HCT116 (cell line): Measurements from ENCODE around the gene A3GALT2.

Experiments used
- CBX3 ChIP-seq: IDR thresholded peaks from 2 replicates; pipeline ENCODE4 v1.6.1; 2012; ENCODE audit warnings: low read depth
- CTCF ChIP-seq, 3 experiments: fragments of 200-600 bp in 1 of 3; sonication (generic) in 1 of 3; IDR thresholded peaks in 2 of 3; conservative IDR thresholded peaks in 1 of 3; 2 replicates each; pipeline ENCODE4 v1.5.1; 2012 to 2017; ENCODE audit warnings: low read depth in 2 of 3, low read length in 2 of 3, antibody characterized with exemption in 1 of 3, borderline replicate concordance in 1 of 3, control low read depth in 1 of 3, mild to moderate bottlenecking in 1 of 3, mixed read lengths in 1 of 3, mixed run types in 1 of 3, moderate library complexity in 1 of 3; ENCODE audit not compliant: insufficient read depth in 1 of 3
- POLR2A ChIP-seq: IDR thresholded peaks from 2 replicates; pipeline ENCODE4 v1.7.0; 2011; ENCODE audit warnings: borderline replicate concordance; ENCODE audit not compliant: insufficient read depth, insufficient read length; ENCODE audit errors: extremely low read depth
- POLR2AphosphoS5 ChIP-seq: IDR thresholded peaks from 2 replicates; pipeline ENCODE4 v1.6.1; 2011; ENCODE audit warnings: mild to moderate bottlenecking, low read depth, low read length, moderate library complexity

GRCh38 chr1:33302325-33302724, 18.6 kb downstream of the A3GALT2 start:
- no peak for TF ChIP-seq POLR2A
- no peak for TF ChIP-seq CTCF (IDR thresholded peaks at IDR 0.05 in 2 of 3, conservative IDR thresholded peaks at IDR 0.05 in 1 of 3; ENCODE audit: borderline replicate concordance in 1 of 3, insufficient read depth in 1 of 3, low read depth in 2 of 3, low read length in 2 of 3)
- no peak for TF ChIP-seq POLR2AphosphoS5
- TF ChIP-seq CBX3: no peak
